ENCODE data around the gene ANKRD40.
"Not testable (repeated sequence)": the region's sequence is repeated elsewhere in the genome, so short reads cannot be mapped to it uniquely, and the experiment has no call there.

ANKRD40 gene

DNA sequence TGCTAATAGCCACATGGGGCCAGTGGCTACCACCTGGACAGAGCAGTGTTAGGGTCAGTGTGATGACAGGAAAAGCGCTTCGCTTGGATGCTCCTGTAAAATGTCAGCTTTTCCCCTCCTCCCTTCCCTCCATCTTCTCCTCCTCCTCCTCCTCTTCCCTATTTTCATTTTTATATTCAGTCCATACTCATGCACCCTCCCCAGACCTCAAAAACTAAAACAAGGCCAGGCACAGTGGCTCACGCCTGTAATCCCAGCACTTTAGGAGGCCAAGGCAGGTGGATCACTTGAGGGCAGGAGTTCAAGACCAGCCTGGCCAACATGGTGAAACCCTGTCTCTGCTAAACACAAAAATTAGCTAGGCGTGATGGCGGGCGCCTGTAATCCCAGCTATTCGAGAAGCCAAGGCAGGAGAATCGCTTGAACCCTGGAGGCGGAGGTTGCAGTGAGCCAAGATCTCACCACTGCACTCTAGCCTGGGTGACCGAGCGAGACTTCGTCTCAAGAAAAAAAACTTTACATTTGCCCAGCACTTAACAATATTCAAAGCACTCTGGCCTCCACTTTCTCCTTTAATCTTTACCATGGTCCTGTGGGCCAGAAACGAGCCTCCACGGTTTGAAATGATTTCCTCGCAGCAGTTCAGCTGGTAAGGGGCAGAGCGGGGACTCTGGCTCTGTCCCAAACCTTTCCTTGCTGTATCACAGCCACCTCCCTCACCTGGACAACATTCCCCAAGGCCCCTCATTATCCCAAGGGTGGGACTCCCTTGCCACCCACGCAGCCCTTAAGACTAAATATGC is 21.8 kb downstream of the ANKRD40 start:
- no peak for DNase-seq (ENCODE audit: low spot score)

GRCh38 chr17:50685334-50685665 is 22.4 kb downstream of the ANKRD40 start:
- no peak for DNase-seq (ENCODE audit: low spot score)

DNA sequence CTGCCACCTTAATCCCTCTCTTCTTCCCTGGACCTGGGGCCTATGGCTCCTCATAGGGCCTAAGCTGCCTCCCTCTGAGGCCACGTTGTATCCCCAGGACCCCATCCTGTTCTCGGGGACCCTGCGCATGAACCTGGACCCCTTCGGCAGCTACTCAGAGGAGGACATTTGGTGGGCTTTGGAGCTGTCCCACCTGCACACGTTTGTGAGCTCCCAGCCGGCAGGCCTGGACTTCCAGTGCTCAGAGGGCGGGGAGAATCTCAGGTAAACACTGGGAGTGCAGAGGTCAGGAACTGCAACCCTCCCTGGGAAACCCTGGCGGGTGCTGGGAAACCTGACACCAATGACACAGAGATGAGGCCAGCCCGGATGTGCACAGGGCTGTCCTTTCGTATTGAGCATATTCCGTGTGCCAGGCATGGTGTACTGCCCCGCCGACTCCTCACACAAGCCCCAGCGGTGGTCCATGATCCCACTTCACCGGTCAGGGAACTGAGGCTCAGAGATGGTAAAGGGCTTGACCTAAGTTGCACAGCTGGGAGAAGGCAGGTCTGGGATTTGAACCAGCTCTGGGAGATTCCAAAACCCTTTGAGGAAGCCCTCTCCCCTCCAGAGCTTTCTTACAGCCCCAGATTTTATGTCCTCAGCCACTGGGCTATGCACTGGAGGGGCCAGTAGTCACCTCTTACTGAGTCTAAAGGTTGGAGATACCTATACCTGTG is 22.9 kb downstream of the ANKRD40 start:
- DNase-seq (ENCODE audit: low spot score) = no peak

GRCh38 chr17:50684288-50684611 is 23.5 kb downstream of the ANKRD40 start:
- DNase-seq (ENCODE audit: low spot score) = no peak

DNA sequence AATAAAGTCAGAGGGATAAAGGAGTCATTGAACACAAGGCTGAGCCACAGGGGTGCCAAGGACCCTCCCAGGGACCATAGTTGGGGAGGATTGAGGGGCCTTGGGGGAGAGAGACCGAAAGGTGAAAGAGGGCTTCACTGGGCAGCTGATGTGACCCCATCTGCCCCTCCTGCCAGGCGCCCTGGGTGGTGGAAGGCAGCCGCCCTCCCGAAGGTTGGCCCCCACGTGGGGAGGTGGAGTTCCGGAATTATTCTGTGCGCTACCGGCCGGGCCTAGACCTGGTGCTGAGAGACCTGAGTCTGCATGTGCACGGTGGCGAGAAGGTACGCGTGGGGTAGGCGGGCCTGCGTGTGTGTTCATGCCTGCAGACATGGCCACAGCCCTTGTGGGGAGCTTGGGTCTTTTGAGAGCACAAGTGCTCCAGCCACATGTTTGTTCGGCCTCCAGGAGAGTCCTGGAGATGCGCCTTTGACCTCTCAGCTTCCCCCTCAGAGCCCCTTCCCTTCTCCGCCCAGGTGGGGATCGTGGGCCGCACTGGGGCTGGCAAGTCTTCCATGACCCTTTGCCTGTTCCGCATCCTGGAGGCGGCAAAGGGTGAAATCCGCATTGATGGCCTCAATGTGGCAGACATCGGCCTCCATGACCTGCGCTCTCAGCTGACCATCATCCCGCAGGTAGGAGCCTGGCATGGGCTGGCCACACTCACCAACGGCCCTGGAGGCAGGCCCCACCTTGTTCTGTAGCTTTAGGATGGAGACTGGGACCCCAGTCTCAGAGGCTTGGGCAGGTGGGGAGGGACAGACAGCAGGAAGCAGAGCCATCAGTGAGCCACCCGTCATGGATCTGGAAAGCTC is 24.1 kb downstream of the ANKRD40 start:
- no peak for DNase-seq (ENCODE audit: low spot score)

- DNase-seq (ENCODE audit: low spot score) = no peak
Measured at GRCh38 chr17:50682938-50683337, 24.8 kb downstream of the ANKRD40 start.

- DNase-seq (ENCODE audit: low spot score) = no peak
Measured at GRCh38 chr17:50682441-50682840, 25.3 kb downstream of the ANKRD40 start.

GRCh38 chr17:50681263-50682200 is 26.2 kb downstream of the ANKRD40 start:
- DNase-seq (ENCODE audit: low spot score) = peak; percentile 76

GRCh38 chr17:50680543-50681262 is 27.0 kb downstream of the ANKRD40 start:
- DNase-seq (ENCODE audit: low spot score) = not testable (repeated sequence)

GRCh38 chr17:50680126-50680525 is 27.6 kb downstream of the ANKRD40 start:
- DNase-seq (ENCODE audit: low spot score) = no peak

GRCh38 chr17:50679008-50679544 is 28.6 kb downstream of the ANKRD40 start:
- no peak for DNase-seq (ENCODE audit: low spot score)

GRCh38 chr17:50677851-50678375 is 29.8 kb downstream of the ANKRD40 start:
- no peak for DNase-seq (ENCODE audit: low spot score)

DNA sequence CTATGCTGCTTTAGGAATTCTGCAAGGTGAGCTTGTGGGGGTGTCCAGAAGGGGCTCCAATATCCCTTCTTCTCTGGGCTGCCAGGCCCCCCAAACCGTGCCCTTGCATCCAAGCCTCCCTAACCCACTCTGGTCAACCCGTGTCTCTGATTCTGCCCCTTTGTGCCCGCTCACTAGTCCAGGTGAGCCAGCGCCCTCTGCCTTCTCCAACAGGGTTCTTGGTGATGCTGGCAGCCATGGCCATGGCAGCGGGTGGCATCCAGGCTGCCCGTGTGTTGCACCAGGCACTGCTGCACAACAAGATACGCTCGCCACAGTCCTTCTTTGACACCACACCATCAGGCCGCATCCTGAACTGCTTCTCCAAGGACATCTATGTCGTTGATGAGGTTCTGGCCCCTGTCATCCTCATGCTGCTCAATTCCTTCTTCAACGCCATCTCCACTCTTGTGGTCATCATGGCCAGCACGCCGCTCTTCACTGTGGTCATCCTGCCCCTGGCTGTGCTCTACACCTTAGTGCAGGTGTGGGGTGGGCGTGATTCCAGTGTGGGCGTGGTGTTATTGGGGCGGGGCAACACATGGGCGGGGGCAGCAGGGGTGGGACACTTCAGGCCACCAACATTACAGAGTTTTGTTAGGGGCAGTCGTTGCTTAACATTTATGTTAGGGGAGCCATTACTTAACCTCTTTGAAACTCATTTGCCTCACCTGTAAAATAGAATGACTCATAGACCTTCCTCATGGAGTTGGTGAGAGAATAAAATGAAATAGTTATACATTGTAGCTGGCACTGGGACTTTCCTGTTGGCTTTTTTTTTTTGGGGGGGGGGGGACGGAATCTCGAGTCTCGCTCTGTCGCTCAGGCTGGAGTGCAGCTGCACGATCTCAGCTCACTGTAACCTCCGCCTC is 31.4 kb downstream of the ANKRD40 start:
- no peak for DNase-seq (ENCODE audit: low spot score)

- no peak for DNase-seq (ENCODE audit: low spot score)
Measured at GRCh38 chr17:50675627-50676026, 32.1 kb downstream of the ANKRD40 start.

DNA sequence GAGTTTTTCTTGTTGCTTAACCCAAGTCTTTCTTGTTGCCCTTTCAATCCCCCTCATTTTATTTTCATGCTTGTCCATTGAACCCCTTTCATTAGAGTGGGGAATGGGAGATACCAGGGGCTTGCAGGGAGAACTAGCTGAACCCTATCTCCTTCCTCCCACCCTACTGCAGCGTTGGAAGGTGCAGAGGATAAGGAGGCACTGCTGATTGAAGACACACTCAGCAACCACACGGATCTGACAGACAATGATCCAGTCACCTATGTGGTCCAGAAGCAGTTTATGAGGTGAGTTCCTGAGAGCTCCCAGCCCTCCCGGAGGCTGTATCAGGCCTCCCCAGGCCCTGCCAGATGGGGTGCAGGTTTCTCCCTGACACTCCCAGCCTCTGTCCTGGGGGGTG is 32.5 kb downstream of the ANKRD40 start:
- no peak for DNase-seq (ENCODE audit: low spot score)

GRCh38 chr17:50672831-50673551 is 34.7 kb downstream of the ANKRD40 start:
- DNase-seq (ENCODE audit: low spot score) = no peak

GRCh38 chr17:50672071-50672470 is 35.6 kb downstream of the ANKRD40 start:
- no peak for DNase-seq (ENCODE audit: low spot score)

DNA sequence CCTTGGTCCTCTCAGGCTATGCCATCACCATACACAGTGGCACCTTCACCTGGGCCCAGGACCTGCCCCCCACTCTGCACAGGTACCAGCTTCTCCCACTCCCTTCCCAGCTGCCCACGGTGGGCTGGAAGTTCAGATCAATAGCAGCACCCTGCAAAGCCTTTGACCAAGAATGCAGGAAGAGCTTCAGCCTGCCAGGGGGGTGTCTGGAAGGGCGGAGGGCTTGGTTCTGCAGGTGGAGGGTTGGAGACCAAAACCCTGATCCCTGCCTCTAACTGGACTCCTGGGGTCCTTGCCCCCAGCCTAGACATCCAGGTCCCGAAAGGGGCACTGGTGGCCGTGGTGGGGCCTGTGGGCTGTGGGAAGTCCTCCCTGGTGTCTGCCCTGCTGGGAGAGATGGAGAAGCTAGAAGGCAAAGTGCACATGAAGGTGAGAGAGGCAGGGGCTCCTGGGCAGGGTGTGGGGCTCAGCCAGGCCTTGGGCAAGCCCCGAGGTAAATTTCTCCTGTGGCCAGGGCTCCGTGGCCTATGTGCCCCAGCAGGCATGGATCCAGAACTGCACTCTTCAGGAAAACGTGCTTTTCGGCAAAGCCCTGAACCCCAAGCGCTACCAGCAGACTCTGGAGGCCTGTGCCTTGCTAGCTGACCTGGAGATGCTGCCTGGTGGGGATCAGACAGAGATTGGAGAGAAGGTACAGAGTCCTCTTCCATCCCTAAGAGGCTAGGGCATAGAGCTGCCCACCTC is 38.7 kb downstream of the ANKRD40 start:
- no peak for DNase-seq (ENCODE audit: low spot score)

Data from AG08396 (cell line).